GM19395 (cell line): Measurements from ENCODE around the gene VPS35.
"Not testable (repeated sequence)": the region's sequence is repeated elsewhere in the genome, so short reads cannot be mapped to it uniquely, and the experiment has no call there.

Source experiments
- ATAC-seq: cut with Tn5 transposase; IDR thresholded peaks from one replicate; pipeline ENCODE4 v1.9.1; 2021; ENCODE audit warnings: mild to moderate bottlenecking, moderate library complexity; ENCODE audit not compliant: unreplicated experiment

The VPS35 gene

GRCh38 chr16:46673320-46674013, 15.5 kb downstream of the VPS35 start:
- peak; percentile 77 for ATAC-seq

- no peak for ATAC-seq
Observed at GRCh38 chr16:46662123-46662522, 26.9 kb downstream of the VPS35 start.

- peak; percentile 96 for ATAC-seq
Observed at GRCh38 chr16:46658925-46659324, 30.1 kb downstream of the VPS35 start.

GRCh38 chr16:46651305-46651704, 37.7 kb downstream of the VPS35 start:
- no peak for ATAC-seq

- no peak for ATAC-seq
Observed at GRCh38 chr16:46650254-46650623, 38.7 kb downstream of the VPS35 start.

GRCh38 chr16:46649588-46650253, 39.3 kb downstream of the VPS35 start:
- ATAC-seq = no peak

GRCh38 chr16:46648656-46649055, 40.3 kb downstream of the VPS35 start:
- ATAC-seq = no peak

- no peak for ATAC-seq
Observed at GRCh38 chr16:46638947-46639925, 49.7 kb downstream of the VPS35 start.

- no peak for ATAC-seq
Observed at GRCh38 chr16:46632778-46633733, 55.9 kb downstream of the VPS35 start.

GRCh38 chr16:46629331-46630219, 59.4 kb downstream of the VPS35 start:
- ATAC-seq = no peak

- ATAC-seq = no peak
Observed at GRCh38 chr16:46627746-46628145, 61.2 kb downstream of the VPS35 start.

- ATAC-seq = not testable (repeated sequence)
Observed at GRCh38 chr16:46626681-46627080, 62.3 kb downstream of the VPS35 start.

- not testable (repeated sequence) for ATAC-seq
Observed at GRCh38 chr16:46624862-46625261, 64.1 kb downstream of the VPS35 start.

- not testable (repeated sequence) for ATAC-seq
Observed at GRCh38 chr16:46623707-46624106, 65.3 kb downstream of the VPS35 start.

GRCh38 chr16:46623246-46623645, 65.7 kb downstream of the VPS35 start:
- not testable (repeated sequence) for ATAC-seq

GRCh38 chr16:46621934-46622676, 66.9 kb downstream of the VPS35 start:
- no peak for ATAC-seq

- peak; percentile 96 for ATAC-seq
Observed at GRCh38 chr16:46621006-46621933, 67.7 kb downstream of the VPS35 start, which contains the start of gene SHCBP1. Gene SHCBP1 (minus strand): TSS chr16:46621379. CDS start chr16:46621359, 20 bp downstream.
